ENCODE measurements around the gene ATF6.

The ATF6 gene

GRCh38 chr1:162009501-162010174, 243.5 kb downstream of the ATF6 start:
- no peak for DNase-seq

- no peak for DNase-seq
Observed at GRCh38 chr1:162010175-162010506, 244.0 kb downstream of the ATF6 start.

GRCh38 chr1:162011337-162012012, 245.4 kb downstream of the ATF6 start:
- DNase-seq, result no peak

- DNase-seq, result no peak
Observed at GRCh38 chr1:162013289-162013688, 247.2 kb downstream of the ATF6 start.
